Measurements from ENCODE around the gene MED12L. TPM values are rescaled to one million over a fixed set of nuclear protein-coding genes. Genes with fewer than 3 reads are reported as not detected.
"Not testable (repeated sequence)": the region's sequence is repeated elsewhere in the genome, so short reads cannot be mapped to it uniquely, and the experiment has no call there.

The MED12L gene
- total RNA-seq, 2 donors from 2014 or later, result 15.5 to 28.9 TPM

DNA sequence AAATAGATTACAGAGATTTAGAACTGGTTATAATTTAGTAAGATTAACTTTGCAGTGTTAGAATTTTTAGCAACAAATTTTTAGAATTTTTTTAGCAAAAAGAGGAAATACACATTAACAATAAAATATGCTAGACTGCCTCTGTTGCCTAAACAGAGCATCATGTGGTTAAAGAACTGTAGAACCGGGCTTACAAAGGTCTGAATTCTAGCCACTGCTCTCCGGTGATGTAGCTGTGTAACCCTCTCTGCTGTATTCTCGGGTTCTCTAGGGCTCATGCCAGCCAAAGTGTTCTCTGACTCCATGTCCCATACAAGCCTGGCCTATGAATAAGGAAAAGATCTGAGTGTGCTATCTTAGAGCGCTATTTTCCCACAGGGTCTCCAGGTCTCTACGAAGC lies 302.0 kb downstream of the MED12L start:
- H3K4me3 Mint-ChIP-seq, result no peak overlapping the region
- no peaks in the 10 kb centered on the region for H3K9me3 Mint-ChIP-seq
- Histone ChIP-seq H3K27ac (ENCODE audit: low read depth, low read length) (no peak overlapping the region), H3K9me3 (ENCODE audit: control insufficient read depth, low read length) (no peaks in the 10 kb centered on the region), H3K4me3 (ENCODE audit: low read length) (no peak overlapping the region), H3K27me3 (ENCODE audit: control insufficient read depth, insufficient read depth, low read length, poor library complexity, severe bottlenecking) (no peaks in the 10 kb centered on the region), H3K4me1 (ENCODE audit: control insufficient read depth, insufficient read depth, low read length) (no peaks in the 10 kb centered on the region), H3K36me3 (ENCODE audit: control insufficient read depth, insufficient read depth, low read length) (peaks cover 29% of the 10 kb centered on the region), H3K9ac (ENCODE audit: extremely low read depth, low read length, poor library complexity, severe bottlenecking) (no peak overlapping the region)
- TF ChIP-seq, protein P1, sequence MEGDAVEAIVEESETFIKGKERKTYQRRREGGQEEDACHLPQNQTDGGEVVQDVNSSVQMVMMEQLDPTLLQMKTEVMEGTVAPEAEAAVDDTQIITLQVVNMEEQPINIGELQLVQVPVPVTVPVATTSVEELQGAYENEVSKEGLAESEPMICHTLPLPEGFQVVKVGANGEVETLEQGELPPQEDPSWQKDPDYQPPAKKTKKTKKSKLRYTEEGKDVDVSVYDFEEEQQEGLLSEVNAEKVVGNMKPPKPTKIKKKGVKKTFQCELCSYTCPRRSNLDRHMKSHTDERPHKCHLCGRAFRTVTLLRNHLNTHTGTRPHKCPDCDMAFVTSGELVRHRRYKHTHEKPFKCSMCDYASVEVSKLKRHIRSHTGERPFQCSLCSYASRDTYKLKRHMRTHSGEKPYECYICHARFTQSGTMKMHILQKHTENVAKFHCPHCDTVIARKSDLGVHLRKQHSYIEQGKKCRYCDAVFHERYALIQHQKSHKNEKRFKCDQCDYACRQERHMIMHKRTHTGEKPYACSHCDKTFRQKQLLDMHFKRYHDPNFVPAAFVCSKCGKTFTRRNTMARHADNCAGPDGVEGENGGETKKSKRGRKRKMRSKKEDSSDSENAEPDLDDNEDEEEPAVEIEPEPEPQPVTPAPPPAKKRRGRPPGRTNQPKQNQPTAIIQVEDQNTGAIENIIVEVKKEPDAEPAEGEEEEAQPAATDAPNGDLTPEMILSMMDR (conservative IDR thresholded peaks at IDR 0.05), result no peak
- H3K36me3 Mint-ChIP-seq (ENCODE audit: low read depth), result peaks cover 13% of the 10 kb centered on the region
- WGBS, 2 experiments (ENCODE audit: insufficient coverage in 1 of 2, insufficient read length in 1 of 2), result 93 to 100% methylated on average over 5 of the region's 5 CpGs
- H3K4me1 Mint-ChIP-seq, result no peaks in the 10 kb centered on the region
- no peak overlapping the region for H3K27ac Mint-ChIP-seq
- H3K27me3 Mint-ChIP-seq (ENCODE audit: insufficient read depth), result no peaks in the 10 kb centered on the region
- no peak for DNase-seq

DNA sequence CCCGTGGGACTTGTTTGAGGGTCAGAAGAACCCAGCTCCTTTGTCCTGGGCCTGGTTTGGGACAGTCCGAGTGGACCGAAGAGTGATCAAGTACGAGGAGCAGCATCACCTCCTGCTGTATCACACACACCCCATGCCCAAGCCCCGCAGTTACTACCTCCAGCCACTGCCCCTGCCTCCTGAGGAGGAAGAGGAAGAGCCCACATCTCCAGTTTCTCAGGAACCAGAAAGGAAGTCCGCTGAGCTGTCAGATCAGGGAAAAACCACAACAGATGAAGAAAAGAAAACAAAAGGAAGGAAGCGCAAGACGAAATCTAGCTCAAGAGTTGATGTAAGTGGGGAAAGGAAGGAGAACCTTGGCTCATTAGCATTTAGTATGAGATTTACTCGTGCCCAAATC lies 302.4 kb downstream of the MED12L start:
- Histone ChIP-seq H3K36me3 (ENCODE audit: control insufficient read depth, insufficient read depth, low read length) (peaks cover 25% of the 10 kb centered on the region), H3K4me1 (ENCODE audit: control insufficient read depth, insufficient read depth, low read length) (no peaks in the 10 kb centered on the region), H3K27ac (ENCODE audit: low read depth, low read length) (no peak overlapping the region), H3K27me3 (ENCODE audit: control insufficient read depth, insufficient read depth, low read length, poor library complexity, severe bottlenecking) (no peaks in the 10 kb centered on the region), H3K4me3 (ENCODE audit: low read length) (no peak overlapping the region), H3K9ac (ENCODE audit: extremely low read depth, low read length, poor library complexity, severe bottlenecking) (no peak overlapping the region), H3K9me3 (ENCODE audit: control insufficient read depth, low read length) (no peaks in the 10 kb centered on the region)
- Mint-ChIP-seq H3K9me3 (peaks cover 1% of the 10 kb centered on the region), H3K4me3 (no peak overlapping the region), H3K4me1 (no peaks in the 10 kb centered on the region), H3K36me3 (ENCODE audit: low read depth) (peaks cover 15% of the 10 kb centered on the region), H3K27me3 (ENCODE audit: insufficient read depth) (no peaks in the 10 kb centered on the region), H3K27ac (no peak overlapping the region)
- DNase-seq, result no peak
- 95 to 98% methylated on average over 8 to 9 of the region's 9 CpGs for WGBS, 2 experiments (ENCODE audit: insufficient coverage in 1 of 2, insufficient read length in 1 of 2)
- TF ChIP-seq, protein P1 (conservative IDR thresholded peaks at IDR 0.05), result no peak

DNA sequence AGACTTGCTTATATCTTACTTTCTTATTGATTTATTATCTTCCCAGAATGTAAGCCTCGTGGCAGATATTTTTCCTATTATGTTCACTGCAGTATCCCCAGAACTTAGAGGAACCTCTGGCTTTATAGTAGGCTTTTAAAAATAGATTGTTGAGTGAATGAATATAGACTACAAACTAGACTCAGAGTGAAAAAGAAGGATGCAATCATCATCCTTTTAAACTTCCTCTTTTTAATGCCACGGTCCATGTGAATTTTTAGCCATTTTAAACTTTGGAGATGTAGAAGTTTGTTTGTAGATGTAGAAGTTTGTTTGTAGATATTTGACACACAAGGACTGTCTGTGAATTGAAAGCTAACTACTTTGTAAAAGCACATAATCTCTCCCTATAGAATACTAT lies 306.3 kb downstream of the MED12L start:
- Mint-ChIP-seq H3K36me3 (ENCODE audit: low read depth) (peaks cover 28% of the 10 kb centered on the region), H3K9me3 (peaks cover 1% of the 10 kb centered on the region), H3K27ac (no peak overlapping the region), H3K4me1 (peaks cover 3% of the 10 kb centered on the region), H3K4me3 (no peak overlapping the region), H3K27me3 (ENCODE audit: insufficient read depth) (no peaks in the 10 kb centered on the region)
- Histone ChIP-seq H3K9ac (ENCODE audit: extremely low read depth, low read length, poor library complexity, severe bottlenecking) (no peak overlapping the region), H3K27ac (ENCODE audit: low read depth, low read length) (no peak overlapping the region), H3K36me3 (ENCODE audit: control insufficient read depth, insufficient read depth, low read length) (peaks cover 19% of the 10 kb centered on the region), H3K4me1 (ENCODE audit: control insufficient read depth, insufficient read depth, low read length) (no peaks in the 10 kb centered on the region), H3K4me3 (ENCODE audit: low read length) (no peak overlapping the region), H3K9me3 (ENCODE audit: control insufficient read depth, low read length) (no peaks in the 10 kb centered on the region), H3K27me3 (ENCODE audit: control insufficient read depth, insufficient read depth, low read length, poor library complexity, severe bottlenecking) (no peaks in the 10 kb centered on the region)
- DNase-seq, result no peak
- 100% methylated on average over 1 to 2 of the region's 2 CpGs for WGBS, 2 experiments (ENCODE audit: insufficient coverage in 1 of 2, insufficient read length in 1 of 2)
- TF ChIP-seq, protein P1 (conservative IDR thresholded peaks at IDR 0.05), result no peak

DNA sequence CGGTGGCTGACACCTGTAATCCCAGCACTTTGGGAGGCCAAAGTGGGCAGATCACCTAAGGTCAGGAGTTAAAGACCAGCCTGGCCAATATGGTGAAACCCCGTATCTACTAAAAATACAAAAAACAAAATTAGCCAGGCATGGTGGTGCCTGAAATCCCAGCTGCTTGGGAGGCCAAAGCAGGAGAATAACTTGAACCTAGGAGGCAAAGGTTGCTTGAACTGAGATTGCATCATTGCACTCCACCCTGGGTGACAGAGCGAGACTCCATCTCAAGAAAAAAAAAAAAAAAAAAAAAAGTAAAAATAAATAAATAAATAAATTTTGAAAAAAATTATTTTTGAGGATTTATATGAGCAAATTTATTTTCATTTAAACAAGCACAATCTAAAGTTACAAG lies 306.7 kb downstream of the MED12L start:
- H3K4me1 ChIP-seq (ENCODE audit: control insufficient read depth, insufficient read depth, low read length); H3K4me1 Mint-ChIP-seq; DNase-seq; H3K27me3 Mint-ChIP-seq (ENCODE audit: insufficient read depth); H3K9ac ChIP-seq (ENCODE audit: extremely low read depth, low read length, poor library complexity, severe bottlenecking); H3K27ac Mint-ChIP-seq; H3K9me3 Mint-ChIP-seq; H3K4me3 ChIP-seq (ENCODE audit: low read length); H3K4me3 Mint-ChIP-seq; H3K27ac ChIP-seq (ENCODE audit: low read depth, low read length); H3K27me3 ChIP-seq (ENCODE audit: control insufficient read depth, insufficient read depth, low read length, poor library complexity, severe bottlenecking); H3K9me3 ChIP-seq (ENCODE audit: control insufficient read depth, low read length): not testable (repeated sequence)
- 93 to 98% methylated on average over 2 of the region's 3 CpGs for WGBS, 2 experiments (ENCODE audit: insufficient coverage in 1 of 2, insufficient read length in 1 of 2)
- peaks cover 28% of the 10 kb centered on the region for H3K36me3 Mint-ChIP-seq (ENCODE audit: low read depth)
- peaks cover 19% of the 10 kb centered on the region for H3K36me3 ChIP-seq (ENCODE audit: control insufficient read depth, insufficient read depth, low read length)
